HL-60 (cell line): ENCODE measurements around the gene TMED6.

Experiments
- CTCF ChIP-seq: IDR thresholded peaks from one replicate; pipeline ENCODE4 v1.5.1; 2011; ENCODE audit warnings: low read length, control low read depth, inconsistent platforms; ENCODE audit not compliant: insufficient read depth
- GABPA ChIP-seq: IDR thresholded peaks from 2 replicates; pipeline ENCODE4 v1.6.1; 2012; ENCODE audit warnings: low read depth
- POLR2AphosphoS5 ChIP-seq: IDR thresholded peaks from 2 replicates; pipeline ENCODE4 v1.6.1; 2012; ENCODE audit warnings: low read depth
- REST ChIP-seq: IDR thresholded peaks from 2 replicates; pipeline ENCODE4 v1.6.1; 2012; ENCODE audit warnings: low read depth; ENCODE audit not compliant: insufficient replicate concordance

- TF ChIP-seq CTCF, result no peak
- no peak for TF ChIP-seq REST
- TF ChIP-seq POLR2AphosphoS5, result no peak; the same call in 1 of the 2 replicates
- no peak for TF ChIP-seq GABPA
Observed at GRCh38 chr16:69328854-69329316, 22.7 kb downstream of the TMED6 start.
